Measurements from ENCODE around the gene SFXN5. TPM values are rescaled to one million over a fixed set of nuclear protein-coding genes. Genes with fewer than 3 reads are reported as not detected.

SFXN5 gene
- total RNA-seq, 1 donor from 2014 or later, result 4.7 TPM

DNA sequence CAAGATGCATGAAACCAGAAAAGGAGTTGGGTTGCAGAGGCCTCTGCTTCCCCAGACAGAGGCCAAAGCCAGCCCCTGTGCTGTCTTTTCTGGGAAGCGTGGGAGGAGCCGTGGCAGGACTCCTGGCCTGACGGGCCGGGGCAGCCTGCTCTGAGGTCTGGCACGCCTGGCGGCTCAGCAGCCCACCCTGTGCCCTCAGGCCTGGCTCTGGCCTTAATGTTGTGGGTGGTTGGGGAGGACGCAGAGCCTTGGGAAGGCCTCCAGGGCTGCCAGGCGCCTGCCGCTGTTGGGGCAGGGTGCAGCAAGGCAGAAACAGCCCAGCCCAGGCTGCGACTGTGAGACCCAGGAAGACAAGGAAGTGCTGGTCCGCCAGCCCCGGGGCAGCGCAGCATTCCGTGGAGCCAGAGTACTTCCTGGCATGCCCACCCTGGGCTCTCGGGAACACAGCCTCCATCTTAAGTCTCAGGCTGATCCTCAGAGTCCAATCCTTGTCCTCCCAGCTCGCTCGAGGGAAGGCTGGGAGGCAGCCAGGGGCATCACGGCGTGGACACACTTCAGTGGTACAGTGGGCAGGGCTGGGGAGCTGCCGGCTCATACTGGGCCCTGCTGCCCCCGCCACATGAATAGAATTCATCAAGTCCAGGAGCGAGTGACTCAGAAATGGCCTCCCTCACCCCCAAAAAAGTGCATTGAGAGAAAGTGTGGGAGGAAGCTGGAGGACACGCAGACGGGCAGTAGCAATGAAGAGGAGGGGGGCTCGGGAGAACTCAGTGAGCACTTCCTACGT is 81.5 kb downstream of the SFXN5 start:
- Histone ChIP-seq H3K36me3 (ENCODE audit: control insufficient read depth in 3 of 3, insufficient read depth in 3 of 3, low read length in 3 of 3) (peaks cover 10 to 14% (median 13%) of the 10 kb centered on the region in 3 donors), H3K9me3 (ENCODE audit: control insufficient read depth in 3 of 3, low read length in 3 of 3) (no peaks in the 10 kb centered on the region), H3K27me3 (ENCODE audit: control insufficient read depth in 3 of 3, insufficient read depth in 3 of 3, low read length in 3 of 3) (no peaks in the 10 kb centered on the region), H3K4me3 (ENCODE audit: low read length in 3 of 3) (no peak overlapping the region), H3K9ac (ENCODE audit: low read depth in 1 of 3, low read length in 3 of 3) (no peak overlapping the region), H3K27ac (ENCODE audit: low read depth, low read length) (no peak overlapping the region), H3K4me1 (ENCODE audit: control insufficient read depth in 3 of 3, insufficient read depth in 3 of 3, low read length in 3 of 3) (peaks cover 8 to 11% (median 8%) of the 10 kb centered on the region in 3 donors)

DNA sequence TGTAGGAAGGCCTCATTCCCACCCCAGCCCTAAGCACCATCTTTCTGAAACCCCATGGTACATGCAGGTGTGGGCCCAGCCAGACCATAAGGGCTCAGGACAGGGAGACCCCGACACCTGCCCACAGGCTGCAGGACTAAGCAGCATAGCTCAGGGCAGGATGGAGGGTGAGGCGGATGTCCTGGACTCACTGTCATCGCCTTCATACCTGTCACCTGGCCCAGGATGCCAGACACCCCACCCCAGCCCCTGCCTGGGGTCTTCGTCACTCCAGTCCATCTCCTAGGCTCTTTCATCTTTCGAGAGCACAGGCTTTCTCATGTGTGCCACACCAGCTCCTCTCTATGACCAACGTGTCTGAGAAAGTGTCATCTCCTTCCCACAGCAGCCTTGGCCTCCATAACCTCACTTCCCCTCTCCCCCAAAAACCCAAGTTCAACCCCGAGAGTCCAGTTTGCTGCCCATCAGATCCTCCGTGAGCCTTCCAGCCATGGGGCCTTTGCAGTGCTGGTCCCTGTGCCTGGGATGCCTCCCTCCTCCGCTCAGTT is 82.7 kb downstream of the SFXN5 start:
- no peaks in the 10 kb centered on the region for H3K9me3 ChIP-seq (ENCODE audit: control insufficient read depth in 3 of 3, low read length in 3 of 3)
- no peak overlapping the region for H3K4me3 ChIP-seq (ENCODE audit: low read length in 3 of 3)
- no peak overlapping the region for H3K27ac ChIP-seq (ENCODE audit: low read depth, low read length)
- no peak overlapping the region for H3K9ac ChIP-seq (ENCODE audit: low read depth in 1 of 3, low read length in 3 of 3)
- H3K4me1 ChIP-seq (ENCODE audit: control insufficient read depth in 3 of 3, insufficient read depth in 3 of 3, low read length in 3 of 3), result peaks cover 19 to 23% (median 20%) of the 10 kb centered on the region in 3 donors
- H3K27me3 ChIP-seq (ENCODE audit: control insufficient read depth in 3 of 3, insufficient read depth in 3 of 3, low read length in 3 of 3), result no peaks in the 10 kb centered on the region
- H3K36me3 ChIP-seq (ENCODE audit: control insufficient read depth in 3 of 3, insufficient read depth in 3 of 3, low read length in 3 of 3), result peaks cover 9 to 14% (median 13%) of the 10 kb centered on the region in 3 donors

DNA sequence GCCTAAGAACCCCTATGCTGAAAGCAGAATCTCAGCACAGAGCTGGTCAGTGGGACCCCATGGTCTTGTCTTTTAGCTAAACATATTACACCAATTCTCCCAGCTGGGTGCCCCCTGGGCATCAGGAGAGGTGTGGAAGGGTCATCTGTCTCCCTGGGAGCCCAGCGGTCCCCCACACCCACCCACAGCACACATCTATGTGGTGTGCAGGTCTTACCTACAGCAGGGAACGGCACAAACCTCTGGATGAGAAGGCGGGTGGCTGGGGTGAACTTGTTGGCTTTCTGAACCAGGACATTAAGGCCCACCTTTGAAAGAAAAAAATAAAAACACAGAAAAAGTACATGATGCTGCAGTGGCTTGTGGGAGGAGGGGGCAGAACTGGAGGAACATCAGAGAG is 83.5 kb downstream of the SFXN5 start:
- H3K36me3 ChIP-seq (ENCODE audit: control insufficient read depth in 3 of 3, insufficient read depth in 3 of 3, low read length in 3 of 3), result peaks cover 9 to 16% (median 14%) of the 10 kb centered on the region in 3 donors
- no peaks in the 10 kb centered on the region for H3K9me3 ChIP-seq (ENCODE audit: control insufficient read depth in 3 of 3, low read length in 3 of 3)
- no peak overlapping the region for H3K27ac ChIP-seq (ENCODE audit: low read depth, low read length)
- H3K4me3 ChIP-seq (ENCODE audit: low read length in 3 of 3), result no peak overlapping the region
- no peaks in the 10 kb centered on the region for H3K27me3 ChIP-seq (ENCODE audit: control insufficient read depth in 3 of 3, insufficient read depth in 3 of 3, low read length in 3 of 3)
- H3K9ac ChIP-seq (ENCODE audit: low read depth in 1 of 3, low read length in 3 of 3), result no peak overlapping the region
- H3K4me1 ChIP-seq (ENCODE audit: control insufficient read depth in 3 of 3, insufficient read depth in 3 of 3, low read length in 3 of 3), result peaks cover 27 to 30% (median 27%) of the 10 kb centered on the region in 3 donors

DNA sequence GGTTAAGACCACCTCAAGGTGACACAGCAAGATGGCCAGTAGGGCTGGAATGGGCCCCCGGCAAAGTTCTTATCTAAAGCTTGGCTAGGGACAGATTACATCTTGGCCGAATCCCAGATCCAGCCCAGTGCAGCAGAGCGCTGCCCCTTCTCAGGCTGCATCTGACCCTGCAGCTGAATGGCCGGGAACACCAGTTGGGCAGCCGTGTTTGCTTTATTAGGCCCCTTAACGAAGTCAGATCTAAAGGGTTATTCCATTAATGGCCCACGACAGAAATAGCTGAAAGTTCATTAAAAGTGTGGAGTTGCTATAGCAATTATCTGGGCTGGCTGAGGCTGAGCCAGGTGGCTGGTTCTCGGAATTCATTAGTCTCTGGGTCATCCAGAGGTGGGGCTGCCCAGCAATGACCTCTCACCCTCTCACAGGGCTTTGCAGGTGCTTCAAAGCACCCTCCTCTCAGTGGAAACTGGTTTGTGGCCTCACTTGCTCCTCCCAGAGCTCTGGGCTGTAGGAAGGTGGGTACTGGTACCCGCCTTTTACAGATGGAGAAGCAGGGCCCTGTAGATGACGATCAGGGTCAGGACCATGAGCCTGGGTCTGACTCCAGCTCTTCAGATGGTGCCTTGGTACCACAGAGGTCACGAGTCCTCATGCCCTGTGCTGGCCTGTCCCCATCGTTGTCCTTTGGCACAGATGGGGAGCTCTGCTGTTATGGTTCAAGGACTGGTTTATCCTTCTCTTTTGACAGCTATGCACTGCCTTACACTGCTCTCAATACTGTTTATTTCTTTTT is 85.4 kb downstream of the SFXN5 start:
- Histone ChIP-seq H3K4me1 (ENCODE audit: control insufficient read depth in 3 of 3, insufficient read depth in 3 of 3, low read length in 3 of 3) (peaks cover 39 to 48% (median 41%) of the 10 kb centered on the region in 3 donors), H3K27ac (ENCODE audit: low read depth, low read length) (no peak overlapping the region)

DNA sequence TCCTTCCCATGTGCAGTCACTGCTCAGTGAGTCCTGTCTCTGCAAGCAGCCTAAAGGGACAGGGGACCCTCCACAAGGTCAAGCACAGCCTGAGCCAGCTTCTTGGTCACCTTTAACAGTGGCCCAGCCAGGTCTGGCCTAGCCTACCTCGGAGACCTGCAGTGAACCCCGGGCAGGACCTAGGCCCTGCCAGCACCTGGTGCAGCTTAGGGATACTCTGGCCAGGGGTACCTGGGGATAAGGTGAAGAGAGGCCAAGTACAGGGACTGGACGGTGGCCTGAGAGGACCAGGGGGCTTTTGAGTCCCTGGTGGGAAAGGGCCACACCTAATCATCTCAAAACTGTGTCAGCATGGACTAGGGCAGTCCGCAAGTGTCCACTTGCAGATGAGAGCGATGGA is 86.4 kb downstream of the SFXN5 start:
- H3K27ac ChIP-seq (ENCODE audit: low read depth, low read length), result no peak overlapping the region
- peaks cover 7 to 13% (median 12%) of the 10 kb centered on the region in 3 donors for H3K36me3 ChIP-seq (ENCODE audit: control insufficient read depth in 3 of 3, insufficient read depth in 3 of 3, low read length in 3 of 3)
- no peak overlapping the region for H3K4me3 ChIP-seq (ENCODE audit: low read length in 3 of 3)
- H3K4me1 ChIP-seq (ENCODE audit: control insufficient read depth in 3 of 3, insufficient read depth in 3 of 3, low read length in 3 of 3), result peaks cover 45 to 49% (median 48%) of the 10 kb centered on the region in 3 donors
- H3K9me3 ChIP-seq (ENCODE audit: control insufficient read depth in 3 of 3, low read length in 3 of 3), result no peaks in the 10 kb centered on the region
- H3K27me3 ChIP-seq (ENCODE audit: control insufficient read depth in 3 of 3, insufficient read depth in 3 of 3, low read length in 3 of 3), result no peaks in the 10 kb centered on the region
- peak overlapping the region in 2 of 3 donors; percentile 40 to 61 for H3K9ac ChIP-seq (ENCODE audit: low read depth in 1 of 3, low read length in 3 of 3)

More for the DNA sequence above, 85.4 kb downstream of the SFXN5 start:
- Histone ChIP-seq H3K9ac (ENCODE audit: low read depth in 1 of 3, low read length in 3 of 3) (peak overlapping the region in 1 of 3 donors; percentile 35), H3K27me3 (ENCODE audit: control insufficient read depth in 3 of 3, insufficient read depth in 3 of 3, low read length in 3 of 3) (no peaks in the 10 kb centered on the region), H3K9me3 (ENCODE audit: control insufficient read depth in 3 of 3, low read length in 3 of 3) (no peaks in the 10 kb centered on the region), H3K4me3 (ENCODE audit: low read length in 3 of 3) (no peak overlapping the region), H3K36me3 (ENCODE audit: control insufficient read depth in 3 of 3, insufficient read depth in 3 of 3, low read length in 3 of 3) (peaks cover 7 to 13% (median 12%) of the 10 kb centered on the region in 3 donors)

DNA sequence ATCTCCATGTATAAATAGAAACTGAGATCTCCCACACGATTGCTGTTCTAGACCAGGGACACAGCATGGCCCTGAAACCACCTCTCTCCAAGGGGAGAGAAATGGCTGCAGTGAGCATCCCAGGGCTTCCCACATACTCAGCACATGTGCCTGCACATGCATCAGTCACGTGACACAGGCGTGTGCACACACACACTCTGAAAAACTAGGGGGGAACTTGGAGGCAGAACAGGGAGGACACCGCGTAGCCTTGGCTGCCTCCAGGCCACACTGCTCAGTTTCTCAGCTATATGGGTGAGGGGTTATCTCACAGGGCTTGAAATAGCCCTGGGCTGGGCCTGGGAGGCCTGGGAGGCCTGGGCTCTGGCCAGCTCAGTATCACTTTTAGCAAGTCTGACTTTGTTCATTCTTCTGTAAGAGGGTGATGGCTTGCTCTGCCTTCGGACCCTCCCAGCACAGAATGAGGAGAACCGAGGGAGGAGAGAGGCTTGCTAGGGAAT is 87.3 kb downstream of the SFXN5 start:
- Histone ChIP-seq H3K27me3 (ENCODE audit: control insufficient read depth in 3 of 3, insufficient read depth in 3 of 3, low read length in 3 of 3) (no peaks in the 10 kb centered on the region), H3K4me3 (ENCODE audit: low read length in 3 of 3) (no peak overlapping the region), H3K36me3 (ENCODE audit: control insufficient read depth in 3 of 3, insufficient read depth in 3 of 3, low read length in 3 of 3) (peaks cover 7 to 13% (median 12%) of the 10 kb centered on the region in 3 donors), H3K9me3 (ENCODE audit: control insufficient read depth in 3 of 3, low read length in 3 of 3) (no peaks in the 10 kb centered on the region), H3K27ac (ENCODE audit: low read depth, low read length) (peak overlapping the region; percentile 67), H3K9ac (ENCODE audit: low read depth in 1 of 3, low read length in 3 of 3) (peak overlapping the region in 2 of 3 donors; percentile 61 to 62), H3K4me1 (ENCODE audit: control insufficient read depth in 3 of 3, insufficient read depth in 3 of 3, low read length in 3 of 3) (peaks cover 45 to 52% (median 49%) of the 10 kb centered on the region in 3 donors)

DNA sequence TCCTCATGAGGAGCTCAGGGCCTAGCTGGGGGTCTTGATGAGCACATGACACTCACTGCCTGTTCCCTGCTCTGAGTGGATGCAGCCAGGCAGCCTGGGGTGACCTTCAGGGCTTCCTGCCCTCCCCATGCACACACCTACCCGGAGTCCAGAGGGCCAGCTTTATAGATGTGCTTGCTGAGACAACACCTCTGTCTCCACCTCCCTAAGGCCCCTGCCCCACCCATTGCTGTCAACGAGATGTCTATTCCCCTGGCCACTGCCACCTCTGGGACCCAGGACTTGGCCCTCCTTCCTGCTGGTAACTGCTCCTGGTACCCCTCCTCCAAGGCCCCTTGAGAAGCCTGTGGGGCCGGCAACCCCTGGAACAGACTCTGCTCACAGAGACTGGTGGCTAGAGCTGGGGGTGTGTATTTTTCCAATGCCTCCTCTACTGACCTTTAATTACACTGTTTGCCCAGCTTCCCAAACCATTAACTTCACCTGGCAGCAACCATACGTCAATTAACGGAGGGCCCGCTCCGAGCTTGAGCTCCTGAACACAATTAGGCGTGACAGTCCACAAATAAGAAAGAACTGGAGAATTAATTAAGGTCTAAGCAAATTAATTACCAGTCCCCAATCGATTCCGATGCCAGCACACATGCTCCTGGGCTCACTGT is 87.9 kb downstream of the SFXN5 start:
- Histone ChIP-seq H3K9me3 (ENCODE audit: control insufficient read depth in 3 of 3, low read length in 3 of 3) (no peaks in the 10 kb centered on the region), H3K27me3 (ENCODE audit: control insufficient read depth in 3 of 3, insufficient read depth in 3 of 3, low read length in 3 of 3) (no peaks in the 10 kb centered on the region), H3K4me1 (ENCODE audit: control insufficient read depth in 3 of 3, insufficient read depth in 3 of 3, low read length in 3 of 3) (peaks cover 45 to 52% (median 49%) of the 10 kb centered on the region in 3 donors), H3K9ac (ENCODE audit: low read depth in 1 of 3, low read length in 3 of 3) (peak overlapping the region in 2 of 3 donors; percentile 61 to 62), H3K36me3 (ENCODE audit: control insufficient read depth in 3 of 3, insufficient read depth in 3 of 3, low read length in 3 of 3) (peaks cover 7 to 12% (median 11%) of the 10 kb centered on the region in 3 donors), H3K27ac (ENCODE audit: low read depth, low read length) (peak overlapping the region; percentile 67), H3K4me3 (ENCODE audit: low read length in 3 of 3) (no peak overlapping the region)

DNA sequence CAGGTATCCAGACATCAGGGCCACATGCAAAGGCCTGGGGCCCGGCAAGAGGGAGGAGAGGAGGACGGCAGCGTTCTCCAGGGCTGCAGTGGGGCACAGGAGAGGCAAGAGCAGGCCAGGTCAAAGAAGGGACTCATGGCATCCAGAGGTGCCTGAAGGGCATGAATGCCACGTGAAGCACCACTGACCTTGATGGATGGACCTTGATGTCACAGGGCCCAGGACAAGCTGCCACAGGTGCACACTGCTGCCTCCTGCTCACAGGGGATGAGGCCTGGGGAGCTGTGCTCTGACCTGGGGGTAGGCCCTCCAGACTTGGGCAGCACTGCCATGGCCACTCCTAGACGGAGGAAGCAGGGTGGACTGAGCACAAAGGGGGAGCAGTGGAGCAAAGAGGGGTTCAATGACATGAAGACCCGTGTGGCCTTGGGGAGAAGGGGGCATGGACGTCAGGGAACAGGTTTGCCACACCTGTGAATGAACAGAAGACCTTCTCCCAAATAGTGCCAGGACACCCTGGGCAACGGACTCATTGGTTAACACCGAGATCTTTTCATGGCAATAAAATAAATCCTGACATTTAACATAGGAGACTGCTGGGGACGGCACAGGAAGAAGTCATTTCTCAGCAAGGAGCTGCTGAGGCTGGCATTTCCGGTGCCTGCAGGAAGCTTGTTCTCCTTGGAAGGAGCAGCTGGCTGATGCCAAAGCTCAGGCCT is 88.6 kb downstream of the SFXN5 start:
- H3K27ac ChIP-seq (ENCODE audit: low read depth, low read length), result no peak overlapping the region
- H3K36me3 ChIP-seq (ENCODE audit: control insufficient read depth in 3 of 3, insufficient read depth in 3 of 3, low read length in 3 of 3), result peaks cover 5 to 7% (median 5%) of the 10 kb centered on the region in 3 donors
- H3K4me1 ChIP-seq (ENCODE audit: control insufficient read depth in 3 of 3, insufficient read depth in 3 of 3, low read length in 3 of 3), result peaks cover 45 to 52% (median 49%) of the 10 kb centered on the region in 3 donors
- peak overlapping the region in 2 of 3 donors; percentile 20 to 62 for H3K9ac ChIP-seq (ENCODE audit: low read depth in 1 of 3, low read length in 3 of 3)
- H3K27me3 ChIP-seq (ENCODE audit: control insufficient read depth in 3 of 3, insufficient read depth in 3 of 3, low read length in 3 of 3), result no peaks in the 10 kb centered on the region
- no peak overlapping the region for H3K4me3 ChIP-seq (ENCODE audit: low read length in 3 of 3)
- H3K9me3 ChIP-seq (ENCODE audit: control insufficient read depth in 3 of 3, low read length in 3 of 3), result no peaks in the 10 kb centered on the region

DNA sequence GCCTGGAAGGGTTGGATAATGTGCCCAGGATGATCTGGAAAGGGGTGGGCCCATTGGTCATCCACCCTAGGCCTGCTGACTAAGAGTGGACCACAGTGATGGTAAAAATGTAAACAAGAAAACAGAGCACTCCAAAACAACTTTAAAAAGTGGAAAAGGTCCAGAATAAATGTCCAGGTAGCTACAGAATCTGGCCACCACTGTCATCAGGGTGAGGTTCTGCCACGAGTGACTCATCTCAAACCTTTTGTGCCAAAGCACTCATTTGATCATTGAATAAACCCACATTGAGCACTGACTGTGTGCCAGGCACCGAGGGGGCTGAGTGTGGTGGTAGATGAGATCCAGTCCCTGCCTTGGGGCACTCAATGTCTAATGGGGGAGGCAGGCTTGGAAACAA is 89.3 kb downstream of the SFXN5 start:
- Histone ChIP-seq H3K4me1 (ENCODE audit: control insufficient read depth in 3 of 3, insufficient read depth in 3 of 3, low read length in 3 of 3) (peaks cover 45 to 52% (median 49%) of the 10 kb centered on the region in 3 donors), H3K36me3 (ENCODE audit: control insufficient read depth in 3 of 3, insufficient read depth in 3 of 3, low read length in 3 of 3) (peaks cover 3 to 4% (median 3%) of the 10 kb centered on the region in 3 donors), H3K4me3 (ENCODE audit: low read length in 3 of 3) (no peak overlapping the region), H3K27ac (ENCODE audit: low read depth, low read length) (no peak overlapping the region), H3K9ac (ENCODE audit: low read depth in 1 of 3, low read length in 3 of 3) (no peak overlapping the region), H3K27me3 (ENCODE audit: control insufficient read depth in 3 of 3, insufficient read depth in 3 of 3, low read length in 3 of 3) (no peaks in the 10 kb centered on the region), H3K9me3 (ENCODE audit: control insufficient read depth in 3 of 3, low read length in 3 of 3) (no peaks in the 10 kb centered on the region)

Data from skeletal muscle tissue (tissue), 4 donors.